GM10266 (cell line): Measurements from ENCODE around the gene ZNF274.
"Not testable (repeated sequence)": the region's sequence is repeated elsewhere in the genome, so short reads cannot be mapped to it uniquely, and the experiment has no call there.

Experiments
- DNase-seq: peaks from one replicate; pipeline ENCODE4 v3.0.0; 2012; ENCODE audit errors: extremely low spot score
- TF ChIP-seq, protein P1 (sequence below): IDR thresholded peaks from 2 replicates; pipeline ENCODE4 v1.5.1; 2012; ENCODE audit warnings: mild to moderate bottlenecking, low read depth; ENCODE audit not compliant: control insufficient read depth, insufficient read depth; ENCODE audit errors: missing control alignments

The ZNF274 gene

DNA sequence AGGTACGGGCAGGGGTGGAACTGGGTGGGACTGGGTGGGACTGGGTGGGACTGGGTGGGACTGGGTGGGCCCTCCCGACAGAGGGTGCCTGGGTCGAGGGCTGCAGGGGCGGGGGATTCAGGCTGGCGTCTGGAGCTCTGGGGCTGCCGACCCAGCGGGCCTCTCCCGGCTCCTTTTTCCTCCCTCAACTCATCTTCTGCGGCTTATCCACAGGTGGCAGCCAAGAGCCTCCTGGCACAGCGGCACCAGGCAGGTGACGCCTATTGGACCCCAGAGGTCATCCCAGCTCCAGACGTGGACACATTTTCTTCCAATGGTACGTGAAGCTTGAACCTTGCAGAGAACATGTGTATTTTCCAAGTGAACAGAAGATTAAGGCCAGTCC is 46.4 kb downstream of the ZNF274 start:
- TF ChIP-seq, protein P1, sequence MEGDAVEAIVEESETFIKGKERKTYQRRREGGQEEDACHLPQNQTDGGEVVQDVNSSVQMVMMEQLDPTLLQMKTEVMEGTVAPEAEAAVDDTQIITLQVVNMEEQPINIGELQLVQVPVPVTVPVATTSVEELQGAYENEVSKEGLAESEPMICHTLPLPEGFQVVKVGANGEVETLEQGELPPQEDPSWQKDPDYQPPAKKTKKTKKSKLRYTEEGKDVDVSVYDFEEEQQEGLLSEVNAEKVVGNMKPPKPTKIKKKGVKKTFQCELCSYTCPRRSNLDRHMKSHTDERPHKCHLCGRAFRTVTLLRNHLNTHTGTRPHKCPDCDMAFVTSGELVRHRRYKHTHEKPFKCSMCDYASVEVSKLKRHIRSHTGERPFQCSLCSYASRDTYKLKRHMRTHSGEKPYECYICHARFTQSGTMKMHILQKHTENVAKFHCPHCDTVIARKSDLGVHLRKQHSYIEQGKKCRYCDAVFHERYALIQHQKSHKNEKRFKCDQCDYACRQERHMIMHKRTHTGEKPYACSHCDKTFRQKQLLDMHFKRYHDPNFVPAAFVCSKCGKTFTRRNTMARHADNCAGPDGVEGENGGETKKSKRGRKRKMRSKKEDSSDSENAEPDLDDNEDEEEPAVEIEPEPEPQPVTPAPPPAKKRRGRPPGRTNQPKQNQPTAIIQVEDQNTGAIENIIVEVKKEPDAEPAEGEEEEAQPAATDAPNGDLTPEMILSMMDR, result no peak
- no peak for DNase-seq

DNA sequence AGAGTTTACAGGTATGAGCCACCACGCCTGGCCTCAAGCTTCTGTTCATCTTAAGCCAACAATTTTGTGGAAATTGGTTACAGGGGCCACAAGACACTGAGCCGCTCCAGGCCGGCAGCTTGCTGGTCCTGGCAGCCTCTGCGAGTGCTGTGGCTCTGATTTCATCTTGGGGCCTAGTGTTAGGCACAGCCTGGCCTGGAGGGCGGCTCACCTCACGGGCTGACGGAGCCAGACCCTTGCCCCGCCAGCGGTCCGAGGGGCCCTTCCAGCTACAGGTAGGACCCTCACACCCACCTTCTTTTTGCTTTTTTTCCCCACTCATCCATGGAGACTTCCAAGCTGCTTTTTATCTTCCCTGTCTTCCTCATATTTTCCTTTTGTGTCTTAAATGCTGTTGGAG is 54.5 kb downstream of the ZNF274 start:
- TF ChIP-seq, protein P1, result no peak

DNA sequence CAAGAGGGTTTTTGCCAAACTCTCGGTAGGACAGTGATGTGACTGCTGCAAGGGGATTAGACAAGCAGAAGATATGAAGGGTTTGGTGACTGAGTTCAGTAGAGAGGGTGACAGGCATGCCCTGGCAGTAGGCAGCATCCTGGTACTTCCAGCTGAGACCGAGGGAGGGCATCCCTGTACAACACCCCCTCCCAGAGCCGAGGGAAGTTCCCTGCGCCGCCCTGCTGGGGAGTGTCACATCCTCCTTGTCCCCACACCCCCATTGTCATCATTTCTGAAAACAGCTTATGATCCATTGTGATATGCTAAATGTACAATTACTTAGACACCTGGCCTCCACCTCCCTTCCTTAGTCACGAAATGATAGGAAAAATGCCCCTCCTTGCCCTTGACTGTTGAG is 60.5 kb downstream of the ZNF274 start:
- DNase-seq, result no peak
- TF ChIP-seq, protein P1, result no peak

More for the DNA sequence above, 54.5 kb downstream of the ZNF274 start:
- DNase-seq, result no peak

DNA sequence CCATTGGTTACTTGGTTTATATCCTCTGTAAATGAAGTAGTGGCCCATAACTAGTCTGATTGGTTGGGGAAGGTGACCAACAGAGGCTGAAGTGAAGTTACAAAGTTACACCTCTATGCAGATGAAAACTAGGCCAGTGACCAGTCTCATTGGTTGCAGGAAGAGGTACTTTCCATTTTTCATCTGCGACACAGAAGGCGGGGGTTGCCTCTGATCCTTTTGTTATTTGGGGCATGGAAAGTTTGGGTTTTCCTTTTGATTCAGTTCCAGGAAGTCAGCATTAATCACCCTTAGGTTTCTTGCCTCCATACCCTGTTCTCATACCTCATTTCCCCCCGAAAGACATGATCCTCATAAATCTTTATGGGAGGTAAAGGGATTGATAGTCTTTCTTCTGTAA is 66.0 kb downstream of the ZNF274 start:
- DNase-seq, result no peak
- TF ChIP-seq, protein P1, result no peak

DNA sequence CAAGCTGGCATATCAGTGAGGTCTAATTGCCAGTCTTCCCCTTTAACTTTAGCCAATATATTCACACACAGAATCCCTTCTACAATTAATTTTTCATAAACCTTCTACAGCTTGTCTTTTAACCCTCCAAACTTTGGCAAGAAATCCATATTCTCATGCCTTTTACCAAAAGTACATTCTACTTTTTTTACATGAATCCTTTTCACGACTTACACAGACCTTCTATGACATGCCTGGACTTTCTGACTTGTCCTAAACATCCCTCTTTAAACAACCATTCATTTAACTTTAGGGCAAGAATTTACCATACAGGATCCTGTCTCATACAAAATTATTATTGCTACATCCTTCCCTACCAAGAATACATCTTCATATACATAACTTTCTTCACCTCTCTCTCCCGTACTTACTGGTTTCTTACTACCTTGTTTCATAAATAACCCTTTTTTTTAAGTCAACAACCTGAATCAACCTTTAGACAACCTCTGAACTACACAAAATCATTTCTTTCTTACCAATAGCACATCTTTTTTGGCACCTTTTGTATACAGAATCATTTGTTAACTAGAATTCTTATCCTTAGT is 69.3 kb downstream of the ZNF274 start:
- TF ChIP-seq, protein P1, result no peak
- DNase-seq, result no peak

DNA sequence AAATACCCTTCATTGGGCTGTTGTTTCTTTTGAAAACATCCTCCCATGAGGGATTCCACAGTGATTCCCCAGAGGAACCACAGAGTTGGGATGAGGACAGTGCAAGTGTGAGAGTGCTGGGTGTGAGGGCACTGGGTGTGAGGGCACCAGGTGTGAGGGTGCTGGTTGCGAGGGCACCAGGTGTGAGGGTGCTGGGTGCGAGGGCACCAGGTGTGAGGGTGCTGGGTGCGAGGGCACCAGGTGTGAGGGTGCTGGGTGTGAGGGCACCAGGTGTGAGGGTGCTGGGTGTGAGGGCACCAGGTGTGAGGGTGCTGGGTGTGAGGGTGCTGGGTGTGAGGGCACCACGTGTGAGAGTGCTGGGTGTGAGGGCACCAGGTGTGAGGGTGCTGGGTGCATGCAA is 75.4 kb downstream of the ZNF274 start:
- not testable (repeated sequence) for DNase-seq

DNA sequence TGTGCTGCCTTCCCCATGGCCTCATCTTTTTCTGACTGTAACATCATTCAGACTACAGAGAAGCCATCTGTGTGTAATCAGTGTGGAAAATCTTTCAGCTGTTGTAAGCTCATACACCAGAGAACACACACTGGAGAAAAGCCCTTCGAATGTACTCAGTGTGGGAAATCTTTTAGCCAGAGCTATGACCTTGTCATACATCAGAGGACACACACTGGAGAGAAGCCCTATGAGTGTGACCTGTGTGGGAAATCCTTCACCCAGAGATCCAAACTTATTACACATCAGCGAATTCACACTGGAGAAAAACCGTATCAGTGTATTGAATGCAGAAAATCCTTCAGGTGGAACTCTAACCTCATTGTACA is 78.7 kb downstream of the ZNF274 start:
- TF ChIP-seq, protein P1, result no peak
- no peak for DNase-seq
